ENCODE data around the gene C16orf89.

DNA sequence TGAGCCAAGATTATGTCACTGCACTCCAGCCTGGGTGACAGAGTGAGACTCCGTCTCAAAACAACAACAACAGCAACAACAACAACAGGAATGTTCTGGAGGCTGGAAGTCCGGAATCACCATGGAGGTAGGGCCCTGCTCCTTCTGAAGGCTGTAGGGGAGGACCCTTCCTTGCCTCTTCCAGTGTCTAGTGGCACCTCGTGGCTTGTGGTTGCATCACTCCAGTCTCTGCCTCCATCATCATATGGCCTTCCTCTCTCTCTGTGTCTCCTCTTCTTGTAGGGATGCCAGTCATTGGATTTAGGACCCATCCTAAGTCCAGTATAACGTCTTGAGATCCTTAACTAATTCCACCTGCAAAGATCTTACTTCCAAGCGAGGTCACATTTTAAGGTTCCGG is 46.0 kb downstream of the C16orf89 start:
- TF ChIP-seq, protein P1, sequence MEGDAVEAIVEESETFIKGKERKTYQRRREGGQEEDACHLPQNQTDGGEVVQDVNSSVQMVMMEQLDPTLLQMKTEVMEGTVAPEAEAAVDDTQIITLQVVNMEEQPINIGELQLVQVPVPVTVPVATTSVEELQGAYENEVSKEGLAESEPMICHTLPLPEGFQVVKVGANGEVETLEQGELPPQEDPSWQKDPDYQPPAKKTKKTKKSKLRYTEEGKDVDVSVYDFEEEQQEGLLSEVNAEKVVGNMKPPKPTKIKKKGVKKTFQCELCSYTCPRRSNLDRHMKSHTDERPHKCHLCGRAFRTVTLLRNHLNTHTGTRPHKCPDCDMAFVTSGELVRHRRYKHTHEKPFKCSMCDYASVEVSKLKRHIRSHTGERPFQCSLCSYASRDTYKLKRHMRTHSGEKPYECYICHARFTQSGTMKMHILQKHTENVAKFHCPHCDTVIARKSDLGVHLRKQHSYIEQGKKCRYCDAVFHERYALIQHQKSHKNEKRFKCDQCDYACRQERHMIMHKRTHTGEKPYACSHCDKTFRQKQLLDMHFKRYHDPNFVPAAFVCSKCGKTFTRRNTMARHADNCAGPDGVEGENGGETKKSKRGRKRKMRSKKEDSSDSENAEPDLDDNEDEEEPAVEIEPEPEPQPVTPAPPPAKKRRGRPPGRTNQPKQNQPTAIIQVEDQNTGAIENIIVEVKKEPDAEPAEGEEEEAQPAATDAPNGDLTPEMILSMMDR (conservative IDR thresholded peaks at IDR 0.05; ENCODE audit: low read depth, low read length): no peak
- no peak for TF ChIP-seq EZH2phosphoT487 (IDR thresholded peaks at IDR 0.05; ENCODE audit: borderline replicate concordance, low read length)
